ENCODE results near the gene NELFCD. TPM values are rescaled to one million over a fixed set of nuclear protein-coding genes. Genes with fewer than 3 reads are reported as not detected.

NELFCD gene
- total and polyA plus RNA-seq, 9 of the 15 experiments (the other 6 are each of a cell fraction or from before 2014, with no cell fraction given) = 11.7 to 163 (median 96.5) TPM

- no peak for TF ChIP-seq NELFE (IDR thresholded peaks at IDR 0.05; ENCODE audit: insufficient read depth, insufficient read length)
- TF ChIP-seq MAFF (IDR thresholded peaks at IDR 0.05; ENCODE audit: low read length) = peak; percentile 86
- no peak for TF ChIP-seq NR4A1 (CRISPR knock-in tag; IDR thresholded peaks at IDR 0.05)
- no peak for TF ChIP-seq NR4A1 (tag; IDR thresholded peaks at IDR 0.05)
- TF ChIP-seq NR2C1 (IDR thresholded peaks at IDR 0.05) = no peak
- TF ChIP-seq NR2C1 (tag; IDR thresholded peaks at IDR 0.05) = 0 out of 2 replicates have a peak, but pooled peaks have one; percentile 34
- TF ChIP-seq GTF2F1 (IDR thresholded peaks at IDR 0.05; ENCODE audit: low read depth, low read length) = peak; percentile 61; the same call in 1 of the 2 replicates
- no peak for TF ChIP-seq ZNF785 (CRISPR knock-in tag; IDR thresholded peaks at IDR 0.05)
- no peak for TF ChIP-seq SNIP1 (IDR thresholded peaks at IDR 0.05; ENCODE audit: low read depth)
- TF ChIP-seq E4F1 (CRISPR knock-in tag; IDR thresholded peaks at IDR 0.05; ENCODE audit: borderline replicate concordance) = no peak
- no peak for TF ChIP-seq SAFB (IDR thresholded peaks at IDR 0.05; ENCODE audit: borderline replicate concordance, low read depth, low read length)
- peak; percentile 31; the same call in 1 of the 2 replicates for TF ChIP-seq SUPT5H (IDR thresholded peaks at IDR 0.05)
- TF ChIP-seq NFE2L1 (tag; IDR thresholded peaks at IDR 0.05; ENCODE audit: borderline replicate concordance, low read depth) = no peak
- TF ChIP-seq ARID3B (CRISPR knock-in tag; IDR thresholded peaks at IDR 0.05; ENCODE audit: borderline replicate concordance) = no peak
- TF ChIP-seq TBL1XR1 (IDR thresholded peaks at IDR 0.05; ENCODE audit: low read length in 2 of 2) = peak in 1 of 2 experiments; percentile 94; a peak in 3 of 4 replicates
- TF ChIP-seq KLF16 (IDR thresholded peaks at IDR 0.05) = peak; percentile 96
- no peak for TF ChIP-seq NR2C2 (CRISPR knock-in tag; IDR thresholded peaks at IDR 0.05)
- TF ChIP-seq NR2C2 (tag; IDR thresholded peaks at IDR 0.05) = no peak
- no peak for TF ChIP-seq GMEB1 (CRISPR knock-in tag; IDR thresholded peaks at IDR 0.05)
- TF ChIP-seq SFPQ (IDR thresholded peaks at IDR 0.05; ENCODE audit: low read depth, low read length) = no peak
These were observed 40.0 kb downstream of the NELFCD start (continued) for GRCh38 chr20:59020938-59021551.
